DND-41 (cell line): ENCODE results near the gene SKA3.

ENCODE experiments used
- ATAC-seq: fragments of 200-7000 bp; cut with Tn5 transposase; 3 replicates; pipeline ENCODE4 v1.9.1; 2021; ENCODE audit warnings: low read depth; ENCODE audit not compliant: insufficient read depth
- DNase-seq: peaks from one replicate; pipeline ENCODE4 v3.0.0-alpha.2; 2020
- H2AFZ ChIP-seq: 2 replicates; pipeline ENCODE4 v1.6.0; 2012; ENCODE audit warnings: low read depth, low read length
- H3K27ac ChIP-seq: 2 replicates; pipeline ENCODE4 v1.5.1; 2012; ENCODE audit warnings: low read length, inconsistent platforms
- H3K27me3 ChIP-seq: fragments of 200-600 bp; sonication (generic); 2 replicates; pipeline ENCODE4 v1.6.0; 2012; ENCODE audit warnings: low read length, mild to moderate bottlenecking, inconsistent platforms; ENCODE audit not compliant: insufficient read depth, poor library complexity
- H3K36me3 ChIP-seq: 2 replicates; pipeline ENCODE4 v1.5.1; 2012; ENCODE audit warnings: low read length, inconsistent platforms; ENCODE audit not compliant: insufficient read depth
- H3K4me1 ChIP-seq: 2 replicates; pipeline ENCODE4 v1.5.1; 2012; ENCODE audit warnings: mild to moderate bottlenecking, low read length; ENCODE audit not compliant: insufficient read depth
- H3K4me2 ChIP-seq: 2 replicates; pipeline ENCODE4 v1.6.0; 2012; ENCODE audit warnings: mild to moderate bottlenecking, moderate library complexity, low read length, inconsistent platforms; ENCODE audit not compliant: insufficient read depth
- H3K4me3 ChIP-seq, 2 experiments: fragments of 200-600 bp in 1 of 2; shearing (Covaris generic) in 1 of 2; 2 replicates each; pipeline ENCODE4 v1.5.1; 2012 to 2016; ENCODE audit warnings: inconsistent platforms in 2 of 2, low read length in 2 of 2, mild to moderate bottlenecking in 2 of 2, low read depth in 1 of 2, moderate library complexity in 1 of 2
- H3K79me2 ChIP-seq: 2 replicates; pipeline ENCODE4 v1.6.0; 2012; ENCODE audit warnings: low read length, inconsistent platforms; ENCODE audit not compliant: insufficient read depth
- H3K9ac ChIP-seq: 2 replicates; pipeline ENCODE4 v1.6.0; 2012; ENCODE audit warnings: low read depth, mild to moderate bottlenecking, inconsistent platforms, low read length, moderate library complexity
- H3K9me3 ChIP-seq: 2 replicates; pipeline ENCODE4 v1.5.1; 2012; ENCODE audit warnings: low read length, moderate library complexity, mild to moderate bottlenecking, inconsistent platforms; ENCODE audit not compliant: insufficient read depth, severe bottlenecking
- H4K20me1 ChIP-seq: 2 replicates; pipeline ENCODE4 v1.6.0; 2012; ENCODE audit warnings: low read length; ENCODE audit not compliant: insufficient read depth
- EZH2 ChIP-seq: IDR thresholded peaks from 3 replicates; pipeline ENCODE4 v1.6.1; 2012; ENCODE audit warnings: borderline replicate concordance, low read depth, mild to moderate bottlenecking, moderate library complexity, low read length, inconsistent platforms; ENCODE audit not compliant: severe bottlenecking
- TF ChIP-seq, protein P1 (sequence below): IDR thresholded peaks from 2 replicates; pipeline ENCODE4 v1.5.1; 2012; ENCODE audit warnings: borderline replicate concordance, low read length, moderate library complexity, mild to moderate bottlenecking; ENCODE audit not compliant: poor library complexity, severe bottlenecking; ENCODE audit errors: extremely low read depth

The SKA3 gene

DNA sequence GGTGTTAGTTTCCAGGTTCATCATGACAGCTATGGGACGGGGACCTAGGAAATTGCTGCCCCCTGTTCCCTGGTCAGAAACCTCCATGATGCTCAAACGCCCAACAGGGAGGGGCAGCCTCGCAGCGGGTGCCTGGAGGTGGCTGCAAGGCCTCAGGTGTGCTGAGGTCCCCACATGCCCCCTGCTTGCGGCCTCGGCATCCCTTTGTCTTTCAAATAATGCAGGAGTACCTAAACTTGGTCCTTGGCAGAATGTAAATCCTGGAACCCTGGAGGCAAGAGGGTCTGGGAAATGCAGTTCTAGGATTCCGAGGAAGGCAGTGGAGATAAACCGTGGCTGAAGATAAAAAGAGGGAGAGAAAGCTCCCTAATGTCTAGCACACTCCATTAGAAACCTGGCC is 52.4 kb downstream of the SKA3 start:
- Histone ChIP-seq H3K4me1 (peaks cover 8% of the 10 kb centered on the region), H3K27me3 (no peaks in the 10 kb centered on the region), H3K27ac (no peak overlapping the region), H2AFZ (no peak overlapping the region), H3K36me3 (no peaks in the 10 kb centered on the region), H3K9me3 (no peaks in the 10 kb centered on the region), H3K4me2 (no peak overlapping the region), H3K9ac (no peak overlapping the region), H3K4me3 (no peak overlapping the region), H3K79me2 (no peaks in the 10 kb centered on the region), H4K20me1 (no peaks in the 10 kb centered on the region)
- no peak for ATAC-seq
- no peak for DNase-seq
- no peak for TF ChIP-seq EZH2
- TF ChIP-seq, protein P1, sequence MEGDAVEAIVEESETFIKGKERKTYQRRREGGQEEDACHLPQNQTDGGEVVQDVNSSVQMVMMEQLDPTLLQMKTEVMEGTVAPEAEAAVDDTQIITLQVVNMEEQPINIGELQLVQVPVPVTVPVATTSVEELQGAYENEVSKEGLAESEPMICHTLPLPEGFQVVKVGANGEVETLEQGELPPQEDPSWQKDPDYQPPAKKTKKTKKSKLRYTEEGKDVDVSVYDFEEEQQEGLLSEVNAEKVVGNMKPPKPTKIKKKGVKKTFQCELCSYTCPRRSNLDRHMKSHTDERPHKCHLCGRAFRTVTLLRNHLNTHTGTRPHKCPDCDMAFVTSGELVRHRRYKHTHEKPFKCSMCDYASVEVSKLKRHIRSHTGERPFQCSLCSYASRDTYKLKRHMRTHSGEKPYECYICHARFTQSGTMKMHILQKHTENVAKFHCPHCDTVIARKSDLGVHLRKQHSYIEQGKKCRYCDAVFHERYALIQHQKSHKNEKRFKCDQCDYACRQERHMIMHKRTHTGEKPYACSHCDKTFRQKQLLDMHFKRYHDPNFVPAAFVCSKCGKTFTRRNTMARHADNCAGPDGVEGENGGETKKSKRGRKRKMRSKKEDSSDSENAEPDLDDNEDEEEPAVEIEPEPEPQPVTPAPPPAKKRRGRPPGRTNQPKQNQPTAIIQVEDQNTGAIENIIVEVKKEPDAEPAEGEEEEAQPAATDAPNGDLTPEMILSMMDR: no peak

DNA sequence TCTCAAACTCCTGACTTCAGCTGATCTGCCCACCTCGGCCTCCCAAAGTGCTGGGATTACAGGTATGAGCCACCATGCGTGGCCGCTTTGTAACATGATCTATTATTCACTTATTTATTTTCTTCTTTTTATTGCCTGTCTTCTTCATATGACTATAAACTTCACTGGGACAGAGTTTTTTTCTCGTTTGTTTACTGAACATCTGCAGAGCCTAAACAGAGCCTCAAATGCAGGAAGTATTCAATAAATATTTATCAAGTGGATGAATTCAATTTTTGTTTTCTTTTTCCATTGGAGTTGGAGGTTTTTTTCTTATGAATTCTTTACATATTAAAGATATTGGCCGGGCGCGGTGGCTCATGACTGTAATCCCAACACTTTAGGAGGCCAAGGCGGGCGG is 54.7 kb downstream of the SKA3 start:
- no peak for TF ChIP-seq EZH2
- TF ChIP-seq, protein P1: no peak

DNA sequence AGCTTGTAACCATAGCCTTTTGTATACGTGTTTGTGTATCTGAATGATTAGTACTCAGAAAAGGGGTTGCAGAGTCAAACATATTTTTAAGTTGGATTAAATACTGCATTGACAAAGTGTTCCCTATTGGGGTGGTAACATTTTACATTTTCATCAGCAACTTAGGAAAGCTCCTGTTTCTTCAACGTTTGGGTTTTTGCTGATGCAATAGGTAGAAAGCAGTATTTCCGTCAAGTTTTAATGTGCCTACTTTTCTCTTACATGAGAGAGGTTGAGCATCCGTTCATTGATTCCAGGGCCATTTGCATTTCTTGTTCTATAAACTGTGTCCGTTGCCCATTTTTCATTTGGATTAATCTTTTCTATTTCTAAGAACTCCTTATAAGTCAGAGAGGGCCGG is 56.2 kb downstream of the SKA3 start:
- Histone ChIP-seq H3K4me2 (no peak overlapping the region), H3K36me3 (no peaks in the 10 kb centered on the region), H3K9ac (no peak overlapping the region), H3K4me3 (no peak overlapping the region), H2AFZ (no peak overlapping the region), H3K79me2 (no peaks in the 10 kb centered on the region), H3K9me3 (no peaks in the 10 kb centered on the region), H3K27me3 (no peaks in the 10 kb centered on the region), H3K27ac (no peak overlapping the region), H3K4me1 (peaks cover 8% of the 10 kb centered on the region), H4K20me1 (no peaks in the 10 kb centered on the region)
- TF ChIP-seq, protein P1: no peak
- no peak for TF ChIP-seq EZH2
- DNase-seq: no peak
- ATAC-seq: no peak

More for the DNA sequence above, 54.7 kb downstream of the SKA3 start:
- peaks cover 8% of the 10 kb centered on the region for H3K4me1 ChIP-seq
- H3K27ac ChIP-seq: no peak overlapping the region
- no peak overlapping the region for H3K4me3 ChIP-seq
- no peak overlapping the region for H2AFZ ChIP-seq
- H3K4me2 ChIP-seq: no peak overlapping the region
- H3K9me3 ChIP-seq: no peaks in the 10 kb centered on the region
- DNase-seq: no peak
- no peaks in the 10 kb centered on the region for H3K36me3 ChIP-seq
- no peaks in the 10 kb centered on the region for H3K27me3 ChIP-seq
- H4K20me1 ChIP-seq: no peaks in the 10 kb centered on the region
- no peak overlapping the region for H3K9ac ChIP-seq
- H3K79me2 ChIP-seq: no peaks in the 10 kb centered on the region
- no peak for ATAC-seq

DNA sequence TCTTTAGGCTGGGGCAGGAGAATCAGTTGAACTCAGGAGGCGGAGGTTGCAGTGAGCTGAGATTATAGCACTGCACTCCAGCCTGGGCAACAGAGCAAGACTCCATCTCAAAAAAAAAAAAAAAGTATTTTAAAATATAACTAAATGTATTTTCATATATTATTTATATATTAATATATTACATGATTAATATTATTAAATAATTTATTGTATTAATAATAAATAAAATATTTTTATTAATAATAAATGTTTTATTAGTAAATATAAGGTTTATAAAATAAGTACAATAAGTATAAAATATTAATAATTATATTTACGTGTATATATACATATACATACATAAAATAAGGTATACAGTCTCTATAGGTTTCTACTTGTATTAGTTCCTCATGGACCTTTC is 56.8 kb downstream of the SKA3 start:
- TF ChIP-seq, protein P1: no peak
- no peak for TF ChIP-seq EZH2
- Histone ChIP-seq H3K27ac (no peak overlapping the region), H4K20me1 (no peaks in the 10 kb centered on the region), H3K79me2 (no peaks in the 10 kb centered on the region), H3K4me3 (no peak overlapping the region), H3K4me2 (no peak overlapping the region), H3K4me1 (peaks cover 2% of the 10 kb centered on the region), H3K36me3 (no peaks in the 10 kb centered on the region), H3K27me3 (no peaks in the 10 kb centered on the region), H2AFZ (no peak overlapping the region), H3K9me3 (no peaks in the 10 kb centered on the region), H3K9ac (no peak overlapping the region)
- ATAC-seq: no peak
- no peak for DNase-seq
